GM19240 (cell line): ENCODE data around the gene TCERG1L.
"Not testable (repeated sequence)": the region's sequence is repeated elsewhere in the genome, so short reads cannot be mapped to it uniquely, and the experiment has no call there.

ENCODE experiments used
- DNase-seq: peaks from one replicate; pipeline ENCODE4 v3.0.0; 2011; ENCODE audit warnings: low spot score; ENCODE audit not compliant: insufficient read length

The TCERG1L gene, protein sequence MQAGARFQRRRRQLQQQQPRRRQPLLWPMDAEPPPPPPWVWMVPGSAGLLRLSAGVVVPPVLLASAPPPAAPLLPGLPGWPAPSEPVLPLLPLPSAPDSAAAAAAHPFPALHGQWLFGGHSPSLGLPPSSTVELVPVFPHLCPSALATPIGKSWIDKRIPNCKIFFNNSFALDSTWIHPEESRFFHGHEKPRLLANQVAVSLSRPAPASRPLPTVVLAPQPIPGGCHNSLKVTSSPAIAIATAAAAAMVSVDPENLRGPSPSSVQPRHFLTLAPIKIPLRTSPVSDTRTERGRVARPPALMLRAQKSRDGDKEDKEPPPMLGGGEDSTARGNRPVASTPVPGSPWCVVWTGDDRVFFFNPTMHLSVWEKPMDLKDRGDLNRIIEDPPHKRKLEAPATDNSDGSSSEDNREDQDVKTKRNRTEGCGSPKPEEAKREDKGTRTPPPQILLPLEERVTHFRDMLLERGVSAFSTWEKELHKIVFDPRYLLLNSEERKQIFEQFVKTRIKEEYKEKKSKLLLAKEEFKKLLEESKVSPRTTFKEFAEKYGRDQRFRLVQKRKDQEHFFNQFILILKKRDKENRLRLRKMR

DNA sequence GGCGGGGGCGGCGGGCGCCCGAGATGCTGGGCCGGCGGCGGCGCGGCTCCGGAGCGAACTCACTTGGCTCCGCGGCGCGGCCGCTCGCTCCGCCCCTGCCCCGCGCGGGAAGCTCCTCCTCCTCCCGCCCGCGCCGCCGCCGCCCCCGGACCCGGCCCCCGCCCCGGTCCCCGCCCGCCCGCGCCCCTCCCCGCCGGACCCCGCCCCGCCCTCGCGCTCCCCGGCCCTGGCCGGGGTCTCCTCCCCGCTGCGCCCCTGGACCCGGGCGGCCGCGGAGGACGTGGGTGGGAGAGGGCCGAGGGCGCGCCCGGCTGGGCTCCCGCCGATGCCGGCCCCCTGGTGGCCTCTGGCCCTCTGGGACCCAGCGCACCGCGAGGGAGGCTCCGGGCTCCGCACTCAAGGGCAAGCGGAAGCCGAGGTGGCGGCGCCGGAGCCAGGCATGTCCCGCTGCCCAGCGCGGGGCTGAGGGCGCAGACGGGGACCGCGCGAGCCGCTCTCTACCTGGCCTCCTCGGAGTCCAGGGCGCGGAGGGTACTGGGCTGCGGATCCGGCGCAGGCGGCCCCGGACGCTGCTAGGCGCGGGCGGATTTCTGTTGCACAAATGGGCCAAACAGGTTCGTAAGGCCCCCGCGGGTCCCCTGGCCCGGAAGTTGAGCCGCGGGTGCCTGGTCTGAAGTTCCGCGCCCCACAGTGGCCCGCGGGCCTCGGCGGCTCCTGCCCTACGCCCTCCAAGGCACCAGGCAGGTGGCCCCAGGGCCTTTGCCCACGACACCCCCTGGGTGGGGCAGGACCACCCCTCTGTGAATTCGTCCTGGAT lies at the start of gene TCERG1L:
TSS of gene TCERG1L (minus strand) at position 61 of the 817 bp plus-strand sequence. CDS start 86 bp downstream, outside the sequence.
- DNase-seq: no peak

DNA sequence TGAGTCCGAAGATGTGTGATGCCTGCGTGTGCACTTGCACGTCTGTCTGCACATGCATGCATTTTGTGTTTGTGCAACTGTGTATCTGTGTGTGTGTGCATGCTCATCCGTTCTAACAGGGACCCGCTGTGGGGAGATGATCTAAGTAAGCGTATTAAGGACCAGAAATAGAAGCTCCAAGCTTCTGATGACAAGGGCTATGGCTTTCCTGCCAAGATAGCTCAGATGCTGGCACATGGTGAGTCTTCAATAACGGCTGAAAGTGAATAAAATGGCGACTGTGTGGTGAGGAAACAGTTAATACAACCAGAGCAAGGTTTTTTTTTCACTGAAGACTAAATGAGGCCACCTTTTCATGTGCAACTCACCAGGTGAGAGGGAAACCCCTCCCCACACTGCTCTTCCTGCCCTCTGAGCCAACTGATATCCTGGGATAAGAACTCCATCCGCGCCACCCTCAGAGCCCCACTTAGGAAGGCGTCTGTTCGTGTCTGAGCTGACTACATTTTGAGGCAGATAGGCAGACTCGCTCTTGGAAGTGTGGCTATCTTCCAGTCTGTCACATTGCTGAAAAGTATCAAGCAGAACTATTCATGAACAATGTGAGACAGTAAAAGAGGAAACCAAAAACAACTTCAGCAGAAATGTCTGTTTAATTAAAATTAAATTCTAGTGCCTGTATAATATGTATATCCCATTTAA lies 47.4 kb upstream of the TCERG1L start:
- no peak for DNase-seq

DNA sequence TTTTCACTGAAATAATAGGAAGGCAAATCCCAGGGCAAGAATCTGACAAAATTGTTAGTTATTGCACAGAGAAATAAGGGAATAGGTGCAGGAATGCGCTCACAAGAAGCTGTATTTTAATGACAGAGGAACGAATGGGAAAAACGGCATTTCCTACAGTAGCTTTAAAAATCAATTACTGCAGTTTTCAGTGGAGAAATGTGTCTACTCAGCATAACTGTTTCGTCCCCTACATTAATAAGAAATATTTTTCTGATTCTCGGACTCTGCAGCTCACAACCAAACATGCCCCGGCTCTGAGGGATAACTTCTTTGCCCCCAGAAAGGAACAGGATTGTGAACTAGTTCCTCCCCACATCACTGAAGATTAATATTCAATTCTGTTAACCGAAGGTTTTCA lies 44.9 kb upstream of the TCERG1L start:
- no peak for DNase-seq

DNA sequence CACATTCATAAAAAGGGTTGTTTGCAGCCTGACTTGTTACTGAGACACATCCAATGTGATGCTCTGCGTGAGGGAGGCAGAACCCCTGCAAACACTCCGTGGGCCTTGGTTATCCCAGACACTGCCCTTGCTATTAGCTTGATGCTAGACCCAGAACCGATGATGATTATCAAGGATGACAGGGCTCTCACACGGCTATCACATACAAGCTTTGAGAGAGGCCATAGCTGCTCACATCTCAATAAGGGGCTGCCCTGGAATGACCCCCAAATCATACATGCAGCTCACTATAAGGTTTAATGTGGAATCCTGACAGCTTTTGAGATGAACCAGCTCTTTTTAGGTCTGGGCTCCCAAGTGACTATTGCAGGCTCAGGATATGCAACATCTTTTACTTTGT lies 44.4 kb upstream of the TCERG1L start:
- no peak for DNase-seq

DNA sequence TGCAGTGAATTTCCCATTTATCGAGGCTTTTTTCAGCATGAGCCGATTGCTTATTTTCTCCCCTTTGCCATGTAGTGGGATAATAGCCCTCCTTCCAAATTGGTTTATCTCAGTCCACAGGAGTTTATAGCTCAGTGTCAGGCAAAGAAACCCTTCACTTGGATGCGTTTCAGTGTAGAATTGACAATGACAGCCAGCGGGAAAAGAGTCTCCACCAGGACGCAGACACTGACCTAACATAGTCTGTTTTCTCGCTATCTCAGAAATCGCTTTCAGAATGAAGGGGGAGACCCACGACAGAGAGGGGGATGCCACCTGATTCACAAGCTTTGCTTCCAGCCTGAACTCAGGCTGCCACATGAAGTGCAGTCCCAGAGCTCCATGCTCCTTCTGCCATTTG lies 43.5 kb upstream of the TCERG1L start:
- DNase-seq: no peak

DNA sequence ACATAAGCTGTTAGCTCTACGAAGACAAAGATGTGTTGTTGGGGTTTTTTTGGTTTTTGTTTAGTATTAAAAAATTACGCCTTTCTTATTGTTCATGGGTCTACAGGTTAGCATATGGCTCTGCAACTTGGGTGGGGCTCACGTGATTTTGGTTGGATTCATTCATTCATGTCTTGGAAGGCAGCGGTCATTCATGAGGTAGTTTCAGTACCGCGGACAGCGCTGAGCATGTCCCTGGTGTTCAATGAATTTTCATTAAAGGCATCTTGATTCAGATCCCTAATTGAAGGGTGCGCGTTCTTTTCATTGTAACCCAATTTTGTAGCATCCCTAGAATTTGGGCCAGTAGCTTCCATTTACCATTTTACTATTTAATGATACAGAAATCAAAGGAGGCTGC lies 42.9 kb upstream of the TCERG1L start:
- no peak for DNase-seq

DNA sequence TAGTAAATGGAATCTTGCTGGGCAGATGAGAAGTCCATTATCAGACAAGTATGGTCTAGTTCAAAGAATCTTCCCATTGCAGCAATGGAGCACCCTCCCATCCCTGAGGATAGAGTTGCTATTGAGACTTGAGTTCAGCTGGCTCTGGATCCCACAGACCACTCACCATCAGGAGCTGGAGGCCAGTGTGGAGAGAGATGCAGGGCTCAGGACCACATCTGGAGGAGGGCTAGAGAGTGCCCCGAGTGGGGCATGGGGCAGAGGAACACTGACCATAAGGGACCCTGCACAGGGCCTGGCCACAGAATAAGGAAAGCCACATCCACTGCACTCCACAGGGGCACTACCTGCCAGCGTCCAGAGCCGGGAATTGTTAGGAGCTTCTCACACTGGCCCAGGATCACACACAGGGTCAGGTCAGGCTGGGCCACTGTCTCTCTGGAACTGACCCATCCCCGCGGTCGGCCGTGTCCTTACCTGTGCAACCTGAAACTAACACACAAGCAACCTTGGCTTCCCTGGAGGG lies 41.3 kb upstream of the TCERG1L start:
- DNase-seq: no peak

DNA sequence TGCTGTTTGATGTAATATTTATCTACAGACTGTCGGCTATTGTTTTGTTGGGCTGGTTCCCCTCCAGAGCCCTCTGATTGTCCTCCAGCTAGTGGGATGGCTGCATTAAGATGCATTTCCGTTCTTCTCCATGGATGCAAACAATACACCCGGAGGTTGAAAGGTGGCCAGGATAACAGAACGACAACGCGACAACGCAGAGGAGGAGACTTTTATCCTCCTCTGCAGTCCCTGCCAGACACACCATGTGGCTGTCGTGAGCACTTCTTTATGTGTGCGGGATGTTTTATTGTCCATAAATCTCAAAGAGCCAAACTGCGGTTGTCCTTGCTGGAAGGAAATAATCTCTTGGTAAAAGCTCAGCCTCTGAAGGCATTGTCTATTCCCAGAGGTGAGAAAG lies 39.1 kb upstream of the TCERG1L start:
- no peak for DNase-seq

DNA sequence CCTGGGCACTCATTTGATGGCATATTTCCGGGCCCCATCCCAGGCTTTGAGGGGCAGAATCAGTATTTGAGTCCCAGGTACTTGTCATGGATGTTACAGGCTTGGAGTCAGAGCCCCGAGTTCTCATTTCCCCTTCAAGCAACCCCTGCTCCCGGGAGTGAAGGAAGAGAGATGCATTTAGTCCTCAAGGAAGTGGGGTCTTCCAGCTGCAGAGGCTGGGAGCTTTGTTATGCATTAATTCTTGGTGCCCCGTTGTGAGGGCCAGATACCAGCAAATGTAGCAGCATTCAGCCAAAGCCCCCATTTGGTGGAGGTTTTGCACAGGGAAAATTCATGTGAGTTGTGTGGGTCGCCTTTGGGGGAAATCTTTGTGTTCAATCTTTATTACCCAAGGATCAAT lies 38.7 kb upstream of the TCERG1L start:
- no peak for DNase-seq

DNA sequence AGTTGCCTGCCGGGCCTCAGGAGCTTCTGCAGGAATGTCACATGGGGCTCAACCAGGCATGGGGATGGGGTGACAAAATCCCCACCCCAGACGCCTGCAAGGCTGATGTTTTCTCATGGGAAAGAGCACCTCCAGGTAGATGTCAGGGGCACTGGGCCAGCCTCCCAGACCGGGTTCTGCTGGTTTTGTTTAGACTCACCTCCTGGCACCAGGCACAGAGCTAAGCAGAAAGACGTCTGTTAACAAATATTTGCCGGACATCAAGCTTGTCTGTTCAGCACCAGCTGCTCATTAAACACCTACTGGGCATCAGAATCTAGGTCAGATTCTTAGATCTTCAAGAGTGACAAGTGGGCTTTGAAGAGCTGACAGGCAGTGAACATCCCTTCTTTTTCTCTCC lies 34.9 kb upstream of the TCERG1L start:
- no peak for DNase-seq

DNA sequence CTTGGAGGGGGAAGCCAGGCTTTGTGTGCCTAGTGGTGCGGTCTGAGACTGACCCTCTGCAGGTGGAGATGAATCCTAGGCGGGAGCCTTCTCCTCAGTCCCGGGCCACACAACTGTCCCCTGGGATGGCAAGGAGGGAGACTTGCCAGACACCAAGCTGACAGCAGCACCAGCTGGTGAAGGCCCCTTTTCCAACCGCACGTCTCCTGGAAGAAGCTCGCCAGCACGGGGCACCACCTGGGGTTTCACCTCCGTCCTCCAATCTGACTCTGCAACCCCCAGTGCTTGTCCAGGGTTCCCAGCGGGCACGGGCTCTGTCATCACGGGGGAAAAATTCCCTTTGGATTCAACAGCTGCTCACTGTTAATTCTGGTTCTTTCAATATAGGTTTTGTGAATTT lies 34.2 kb upstream of the TCERG1L start:
- no peak for DNase-seq

DNA sequence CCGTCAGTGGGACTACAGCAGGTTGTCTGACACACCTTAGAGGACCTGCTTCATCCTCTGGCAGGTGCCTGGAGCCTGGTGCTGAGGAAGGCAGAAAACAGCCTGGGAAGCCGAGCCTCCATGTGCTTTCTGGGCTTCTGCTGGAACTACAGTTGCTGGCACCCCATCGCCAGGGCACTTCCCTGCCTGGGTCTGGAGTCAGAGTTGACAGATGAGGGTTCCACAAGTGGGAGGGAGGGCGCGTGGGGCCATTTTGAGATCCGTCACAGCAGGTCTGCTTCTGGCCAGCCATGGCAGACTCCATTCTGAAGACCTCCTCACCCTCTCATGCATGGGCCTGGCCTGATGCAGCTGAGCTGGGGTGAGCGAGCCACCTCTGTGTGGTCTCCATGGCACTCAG lies 33.2 kb upstream of the TCERG1L start:
- no peak for DNase-seq

DNA sequence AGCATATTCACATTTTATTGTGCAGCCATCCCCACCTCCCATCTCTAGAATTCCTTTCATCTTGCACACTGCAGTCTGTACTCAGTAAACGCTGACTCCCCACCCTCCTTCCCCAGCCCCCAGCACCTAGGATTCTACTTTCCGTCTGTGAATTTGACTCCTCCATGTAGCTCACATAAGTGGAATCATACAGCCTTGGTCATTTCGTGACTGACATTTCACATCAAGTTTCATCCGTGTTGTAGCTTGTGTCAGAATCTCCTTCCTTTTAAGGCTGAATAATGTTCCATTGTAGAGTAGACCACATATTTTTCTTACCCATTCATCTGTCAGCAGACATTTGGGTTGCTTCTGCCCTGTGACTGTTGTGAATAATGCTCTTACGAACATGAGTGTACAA lies 26.2 kb upstream of the TCERG1L start:
- no peak for DNase-seq

DNA sequence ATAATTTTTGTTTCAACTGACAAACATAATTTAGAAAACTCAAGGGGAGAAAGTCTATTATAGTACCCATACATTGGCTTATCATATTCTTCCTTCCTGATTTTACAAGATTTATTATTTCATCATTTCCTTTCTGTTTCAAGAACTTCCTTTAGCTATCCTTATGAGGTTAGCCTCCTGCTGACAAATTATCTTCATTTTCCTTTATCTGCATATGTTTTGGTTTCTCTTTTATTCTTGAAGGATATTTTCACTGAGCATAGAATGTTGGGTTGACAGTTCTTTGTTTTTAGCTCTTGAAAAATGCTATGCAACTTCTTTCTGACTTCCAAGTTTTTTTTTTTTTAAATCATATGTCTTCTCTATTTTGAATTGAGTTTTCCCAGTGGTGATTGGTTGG lies 21.3 kb upstream of the TCERG1L start:
- no peak for DNase-seq

DNA sequence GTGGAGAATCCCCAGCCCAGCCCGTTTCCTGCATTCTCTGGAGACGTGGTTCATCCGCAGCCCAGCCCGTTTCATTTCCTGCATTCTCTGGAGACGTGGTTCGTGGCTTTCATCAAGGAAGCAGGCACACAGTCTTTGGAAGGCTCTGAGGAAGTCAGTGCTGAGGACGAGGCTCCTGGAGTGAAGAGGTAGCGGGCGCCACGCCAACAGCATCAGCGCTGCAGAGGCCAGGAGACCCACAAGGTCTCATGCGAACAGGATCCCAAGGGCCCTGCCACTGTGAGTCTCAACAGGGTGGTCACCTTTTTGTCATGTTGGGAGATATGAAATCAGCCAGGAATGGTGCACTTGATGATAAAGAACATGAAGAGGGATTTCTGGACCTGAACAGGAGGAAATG lies 12.4 kb upstream of the TCERG1L start:
- no peak for DNase-seq

DNA sequence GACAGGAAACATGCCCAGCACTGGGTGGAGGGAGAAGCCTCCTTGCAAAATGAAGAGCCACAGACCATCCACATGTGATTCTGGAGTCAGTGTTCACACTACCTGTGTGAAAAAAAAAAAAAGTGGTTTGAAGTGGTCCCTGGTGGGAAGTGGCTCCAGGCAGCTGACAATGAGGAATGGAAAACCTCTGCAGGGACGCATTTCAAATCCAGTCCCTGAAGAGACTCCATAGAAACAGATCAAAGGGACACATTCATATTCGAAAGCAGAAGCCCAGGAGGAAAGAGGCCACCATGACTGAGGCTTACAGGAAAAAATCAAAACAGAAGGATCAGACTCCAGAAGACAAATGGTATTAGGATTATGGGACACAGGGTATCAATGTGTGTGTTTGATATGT lies 11.5 kb upstream of the TCERG1L start:
- no peak for DNase-seq

DNA sequence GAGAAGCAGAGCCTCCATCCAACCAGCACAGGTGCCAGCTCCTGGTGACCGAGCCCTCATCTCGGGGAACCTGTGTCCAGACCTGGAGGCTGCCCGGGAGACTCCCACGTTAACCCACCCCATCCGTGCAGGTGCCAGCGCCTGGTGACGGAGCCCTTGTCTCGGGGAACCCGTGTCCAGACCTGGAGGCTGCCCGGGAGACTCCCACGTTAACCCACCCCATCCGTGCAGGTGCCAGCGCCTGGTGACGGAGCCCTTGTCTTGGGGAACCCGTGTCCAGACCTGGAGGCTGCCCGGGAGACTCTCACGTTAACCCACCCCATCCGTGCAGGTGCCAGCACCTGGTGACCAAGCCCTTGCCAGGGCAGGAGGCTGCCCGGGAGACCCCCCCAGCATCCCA lies 11.1 kb upstream of the TCERG1L start:
- not testable (repeated sequence) for DNase-seq

DNA sequence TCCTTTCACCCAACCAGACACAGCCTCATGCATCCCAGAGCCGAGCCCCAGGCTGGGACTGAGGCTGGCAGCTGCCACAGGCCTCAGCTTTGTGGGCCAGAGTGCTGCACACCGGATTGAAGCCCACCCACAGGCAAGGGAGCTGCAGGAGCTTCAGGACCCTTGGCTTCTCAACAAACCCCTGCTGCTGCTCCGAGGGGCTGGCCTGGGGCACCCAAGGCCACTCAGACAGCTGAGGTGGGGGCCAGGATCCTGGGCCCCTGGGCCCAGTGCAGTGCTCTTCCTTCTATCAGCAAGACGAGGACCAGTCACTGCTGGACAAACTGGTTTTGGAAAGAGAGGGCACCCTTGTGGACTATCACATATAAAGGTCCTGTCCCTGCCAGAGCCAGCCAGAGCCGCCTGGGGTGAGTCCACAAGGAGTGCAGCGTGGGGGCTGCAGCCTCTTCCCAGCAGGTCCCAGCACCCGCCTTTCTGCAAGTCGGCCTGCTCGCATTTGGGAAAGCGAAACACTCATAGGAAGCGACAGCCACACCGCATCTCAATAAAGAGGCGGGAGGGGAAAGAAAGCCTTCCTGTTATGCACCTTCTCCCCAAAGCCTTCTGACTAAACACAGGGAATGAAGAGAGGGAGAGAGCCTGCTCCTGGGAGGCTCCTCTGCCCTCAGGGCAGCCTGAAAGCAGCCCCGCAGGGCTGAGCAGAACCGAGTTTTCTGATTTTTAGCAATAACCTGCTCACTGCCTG lies 9.5 kb upstream of the TCERG1L start:
- DNase-seq: no peak

DNA sequence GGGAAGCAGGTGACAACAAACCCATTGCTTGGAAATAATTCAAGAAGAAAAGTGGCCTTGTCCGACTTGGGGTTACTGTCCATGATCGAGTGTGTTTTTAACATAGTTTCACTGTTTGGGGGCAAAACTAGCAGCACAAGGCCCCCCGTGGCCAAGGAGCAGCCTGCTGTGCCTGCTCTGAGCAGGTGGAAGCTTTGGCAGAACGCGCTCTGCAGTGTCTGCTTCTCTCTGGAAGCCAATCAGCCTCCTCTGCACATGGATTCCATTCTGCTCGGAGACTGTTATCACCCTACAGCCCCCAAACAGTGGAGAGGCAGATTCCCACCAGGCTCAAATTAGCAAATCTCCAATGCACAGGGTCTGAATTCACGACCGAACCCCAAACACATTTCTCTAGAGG lies 7.3 kb upstream of the TCERG1L start:
- DNase-seq: no peak

DNA sequence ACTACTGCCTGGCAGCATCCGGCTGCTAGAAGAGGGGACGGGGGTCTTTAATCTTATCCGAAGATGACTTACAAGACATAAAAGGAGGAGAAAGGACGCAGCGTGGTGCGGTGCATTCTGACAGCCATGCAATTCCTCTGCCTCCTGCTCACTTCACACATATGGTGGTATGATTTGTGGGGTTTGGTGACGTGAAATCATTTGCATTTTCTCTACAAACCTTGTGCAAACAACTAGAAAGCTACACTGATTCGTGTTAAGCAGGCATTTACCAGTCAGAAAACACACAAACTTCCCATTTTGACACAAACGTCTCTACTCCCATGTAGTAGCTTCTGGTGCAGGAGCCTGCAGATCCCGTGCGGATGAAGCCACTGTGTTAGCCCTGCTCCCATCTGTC lies 6.8 kb upstream of the TCERG1L start:
- DNase-seq: no peak
